Limb (tissue), 2 donors: ENCODE data around the gene IL19.

ENCODE experiments used
- DNase-seq, 2 donors: peaks; one replicate each; pipeline ENCODE4 v3.0.0-alpha.2; 2016; ENCODE audit errors: extremely low spot score in 2 of 2

Gene IL19

GRCh38 chr1:206890125-206891060 lies 119.8 kb downstream of the IL19 start:
- no peak for DNase-seq

- DNase-seq, result no peak
These were observed 120.8 kb downstream of the IL19 start for GRCh38 chr1:206891412-206891811.
